ENCODE results near the gene SLC13A2.
A peak's percentile ranks its signal among the peaks of the same experiment; 100 is the strongest.

SLC13A2 gene

DNA sequence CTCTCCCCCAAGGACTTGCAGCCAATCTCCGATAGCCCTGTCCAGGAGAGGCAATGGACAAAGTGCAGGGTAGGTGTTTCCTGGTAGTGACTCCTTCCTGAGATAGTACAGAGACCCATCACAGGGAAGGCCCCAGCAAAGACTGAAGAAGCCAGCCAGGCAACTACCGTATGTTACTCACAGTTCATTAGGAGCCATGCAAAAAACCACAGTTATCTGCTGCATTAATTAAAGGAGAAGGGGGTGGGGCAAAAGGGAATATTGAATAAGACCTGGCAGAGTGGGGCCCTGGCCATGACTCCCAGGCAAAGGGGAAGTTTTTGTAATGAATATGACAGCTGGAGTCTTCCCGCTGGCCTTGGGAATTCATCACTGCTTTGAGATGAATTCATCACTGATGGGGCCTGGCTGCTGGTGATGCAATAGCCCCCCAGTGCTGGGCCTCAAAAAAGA, 2.5 kb upstream of the SLC13A2 start:
- DNase-seq (ENCODE audit: low spot score), result no peak

DNA sequence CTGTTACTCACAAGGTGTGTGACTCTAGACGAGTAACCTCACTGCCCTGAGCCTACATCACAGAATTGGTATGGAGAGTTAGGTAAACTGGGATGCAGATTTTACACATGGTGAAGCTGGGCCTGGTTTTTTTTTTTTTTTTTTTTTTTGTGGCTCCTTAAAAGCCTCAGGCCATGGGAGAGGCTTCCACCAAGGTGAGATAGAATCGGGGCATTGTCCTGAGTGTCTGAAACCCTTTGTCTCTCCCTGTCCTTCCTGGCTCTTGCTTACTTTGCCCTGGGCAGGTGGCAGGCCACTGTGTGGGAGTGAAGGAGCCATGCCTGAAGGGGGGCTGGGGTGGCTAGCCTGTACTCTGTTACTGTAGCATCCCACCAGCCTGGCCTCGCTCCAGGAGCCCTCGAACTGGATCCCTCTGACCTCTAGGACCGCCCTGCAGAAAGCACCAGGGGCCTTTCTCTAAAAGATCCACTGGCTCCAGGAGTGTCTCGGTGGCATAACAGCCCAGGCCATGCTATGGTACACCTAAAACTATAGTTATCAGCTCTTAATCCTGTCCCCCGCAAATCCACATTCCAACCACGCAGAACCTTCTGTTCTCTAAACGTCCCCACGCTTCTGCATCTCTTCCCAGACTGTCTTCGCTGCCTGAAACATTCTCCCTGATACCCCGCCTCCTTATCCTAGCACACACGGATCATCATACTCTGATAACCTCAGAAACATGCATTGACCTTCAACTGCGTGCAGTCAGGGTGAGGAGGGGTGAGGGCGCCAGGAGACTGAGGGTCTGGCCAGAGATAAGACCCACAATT, 1.7 kb upstream of the SLC13A2 start:
- DNase-seq (ENCODE audit: low spot score), result no peak

DNA sequence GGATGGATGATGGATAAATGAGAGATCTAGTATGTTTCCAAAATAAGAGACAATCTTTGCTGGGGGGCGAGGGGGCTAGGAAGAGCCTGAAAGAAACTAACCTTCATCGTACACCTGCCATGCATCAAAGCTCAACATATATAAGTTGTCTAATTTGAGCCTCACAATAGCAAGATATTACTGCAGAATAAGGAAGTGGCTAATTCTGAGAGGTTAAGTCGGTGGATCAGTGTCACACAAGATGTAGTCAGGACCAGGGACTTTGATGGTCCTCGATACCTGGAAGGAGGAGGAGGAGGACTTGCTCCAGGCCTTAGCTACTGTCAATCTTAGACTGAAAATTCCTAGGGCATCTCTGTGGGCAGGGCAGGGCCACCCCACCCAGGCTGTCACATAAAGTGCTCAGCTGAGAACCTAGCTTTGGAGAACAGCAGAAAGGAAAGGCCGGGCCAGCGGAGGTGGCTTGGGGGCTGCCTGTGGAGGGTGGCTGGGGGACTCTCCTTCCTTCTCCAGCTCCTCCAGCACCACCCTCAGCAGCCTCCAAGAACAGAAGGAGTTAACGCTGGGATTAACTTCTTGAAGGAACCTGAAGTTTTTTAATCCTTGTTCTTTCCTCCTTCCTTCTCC, 460 bp upstream of the SLC13A2 start:
- DNase-seq (ENCODE audit: low spot score), result no peak

DNA sequence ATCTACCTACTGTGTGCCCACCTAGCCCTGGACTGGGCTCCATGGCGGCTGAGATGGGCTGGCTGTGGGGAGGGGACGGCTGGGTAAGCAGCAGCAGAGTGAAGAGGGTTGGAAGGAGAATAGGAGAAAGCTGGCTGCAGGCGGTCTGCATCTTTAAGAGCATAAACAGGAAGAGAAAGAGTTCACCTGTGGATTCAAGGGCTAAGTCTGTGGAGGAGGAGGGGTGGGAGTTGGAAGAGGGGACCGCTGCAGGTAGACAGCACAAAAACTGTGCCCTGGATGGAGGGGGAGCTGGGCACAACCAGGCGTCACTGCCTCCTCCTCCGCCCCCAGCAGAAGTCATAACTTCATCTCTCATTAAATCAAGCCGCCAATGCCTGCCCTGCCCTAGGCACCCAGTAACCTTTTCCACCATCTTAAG, 677 bp downstream of the SLC13A2 start:
- no peak for DNase-seq (ENCODE audit: low spot score)

DNA sequence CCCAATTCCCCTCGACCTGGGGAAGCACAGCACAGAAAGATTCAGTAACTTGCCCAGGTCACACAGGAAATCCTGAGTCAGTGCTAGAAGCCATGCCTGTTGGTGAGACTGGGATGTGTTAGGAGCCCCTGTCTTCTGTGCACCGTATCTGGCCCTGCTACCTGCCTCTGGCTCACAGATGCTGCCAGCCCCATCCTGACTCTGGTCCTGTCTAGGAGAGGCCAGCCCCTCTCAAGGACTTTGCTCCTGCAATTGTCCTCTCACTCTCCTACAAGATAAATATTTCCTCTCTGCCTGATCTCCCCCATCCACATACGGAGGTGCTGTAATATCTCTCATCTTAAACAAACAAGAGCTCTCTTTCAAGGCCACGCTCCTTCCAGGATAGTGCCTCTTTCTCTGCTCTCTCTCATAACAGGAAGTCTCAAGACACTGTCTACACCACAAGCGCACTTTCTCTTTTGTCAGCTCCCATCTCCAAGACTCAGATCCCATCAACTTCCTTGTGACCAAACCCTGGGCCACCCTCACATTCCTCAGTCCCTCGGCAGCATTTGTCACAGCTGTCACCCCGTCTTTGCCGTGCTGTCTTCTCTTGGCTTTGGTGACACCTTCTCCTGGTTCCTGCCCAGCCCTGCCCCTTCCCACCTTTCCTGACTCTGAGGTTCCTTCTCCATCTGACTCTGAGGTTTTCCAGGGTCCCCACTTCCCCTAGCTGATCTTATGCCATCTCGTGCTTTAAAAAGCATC, 1.9 kb downstream of the SLC13A2 start:
- no peak for DNase-seq (ENCODE audit: low spot score)

DNA sequence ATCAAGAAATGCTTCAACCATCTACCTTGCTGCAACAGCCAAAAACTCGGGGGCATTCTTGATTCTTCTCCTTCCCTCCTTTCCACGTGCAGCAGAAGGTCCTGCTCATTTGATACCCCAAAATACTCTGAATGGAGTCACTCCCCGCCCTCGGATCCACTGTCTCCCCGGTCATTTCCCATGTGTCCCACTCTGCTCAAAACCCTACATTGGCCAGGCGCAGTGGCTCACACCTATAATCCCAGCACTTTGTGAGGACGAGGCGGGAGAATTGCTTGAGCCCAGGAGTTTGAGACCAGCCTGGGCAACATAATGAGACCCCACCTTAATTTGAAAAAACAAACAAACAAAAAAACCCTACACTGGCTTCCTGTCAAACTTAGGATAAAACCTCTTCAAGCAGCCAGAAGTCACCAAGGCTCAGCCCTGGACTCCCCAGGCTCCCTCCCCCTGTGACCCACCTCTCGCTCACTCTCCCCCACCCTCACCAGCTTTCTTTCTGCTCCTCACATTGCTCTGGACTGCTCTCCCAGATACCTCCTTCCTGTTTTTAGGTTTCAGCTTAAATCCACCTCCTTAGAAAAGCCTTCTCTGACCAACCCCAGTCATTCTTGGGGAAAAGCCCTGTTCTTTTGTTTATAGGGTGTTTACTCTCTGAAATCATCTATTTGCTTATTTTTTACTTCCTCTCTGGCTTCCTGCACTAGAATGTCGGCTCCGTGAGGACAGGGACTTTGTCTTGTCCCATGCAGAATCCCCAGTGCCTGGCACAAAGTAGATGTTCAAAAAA, 2.8 kb downstream of the SLC13A2 start:
- DNase-seq (ENCODE audit: low spot score), result no peak

DNA sequence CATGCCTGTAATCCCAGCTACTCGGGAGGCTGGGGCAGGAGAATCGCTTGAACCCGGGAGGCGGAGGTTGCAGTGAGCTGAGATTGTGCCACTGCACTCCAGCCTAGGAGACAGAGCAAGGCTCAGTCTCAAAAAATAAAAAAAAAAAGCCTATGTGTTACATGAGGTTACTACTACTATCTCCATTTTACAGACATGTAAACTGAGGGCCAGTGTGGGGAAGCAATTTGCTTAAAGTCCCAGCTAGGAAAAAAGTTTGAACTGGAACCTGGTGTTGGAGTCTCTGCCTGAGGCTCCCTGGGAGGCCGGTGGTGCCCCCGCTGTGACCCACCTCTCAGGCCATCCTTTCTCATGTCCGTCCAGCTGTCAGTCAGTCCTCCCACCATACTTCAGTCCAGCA, 4.5 kb downstream of the SLC13A2 start:
- DNase-seq (ENCODE audit: low spot score), result no peak

DNA sequence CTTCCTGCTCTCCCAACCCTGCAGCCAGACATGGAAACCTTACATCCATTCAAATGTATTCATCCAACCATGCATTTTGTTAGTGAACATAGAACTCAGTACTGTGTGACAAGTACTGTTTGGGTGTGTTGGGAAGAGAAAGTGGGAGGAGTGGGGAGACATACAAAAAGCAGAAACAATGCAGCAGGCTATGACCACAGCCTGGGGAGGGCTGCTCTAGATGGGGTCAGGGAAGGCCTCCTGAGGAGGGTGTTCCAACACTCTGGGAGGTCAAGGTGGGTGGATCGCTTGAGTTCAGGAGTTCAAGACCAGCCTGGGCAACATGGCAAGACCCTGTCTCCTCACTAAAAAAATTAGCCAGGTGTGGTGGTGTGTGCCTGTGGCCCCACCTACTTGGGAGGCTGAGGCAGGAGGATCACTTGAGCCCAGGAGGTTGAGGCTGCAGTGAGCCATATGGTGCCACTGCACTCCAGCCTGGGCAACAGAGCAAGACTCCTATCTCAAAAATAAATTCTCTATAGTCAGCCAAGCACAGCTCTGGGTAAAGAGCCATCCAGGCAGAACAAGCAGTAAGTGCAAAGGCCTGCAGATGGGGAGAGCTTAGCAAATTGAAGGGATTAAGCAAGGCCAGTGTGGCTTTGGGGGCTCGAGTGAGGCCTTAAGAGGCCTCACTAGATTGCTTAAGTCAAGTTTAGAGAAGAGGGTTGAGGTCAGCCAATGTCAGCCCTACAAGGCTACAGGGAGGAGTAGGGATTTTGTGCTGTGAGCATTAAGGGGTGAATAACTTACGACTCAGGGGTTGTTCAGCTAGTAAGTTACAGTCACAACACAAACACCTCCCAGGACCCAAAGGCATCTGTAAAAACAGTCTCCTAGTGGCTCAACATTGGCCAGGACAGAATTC, 5.5 kb downstream of the SLC13A2 start:
- DNase-seq (ENCODE audit: low spot score), result no peak

DNA sequence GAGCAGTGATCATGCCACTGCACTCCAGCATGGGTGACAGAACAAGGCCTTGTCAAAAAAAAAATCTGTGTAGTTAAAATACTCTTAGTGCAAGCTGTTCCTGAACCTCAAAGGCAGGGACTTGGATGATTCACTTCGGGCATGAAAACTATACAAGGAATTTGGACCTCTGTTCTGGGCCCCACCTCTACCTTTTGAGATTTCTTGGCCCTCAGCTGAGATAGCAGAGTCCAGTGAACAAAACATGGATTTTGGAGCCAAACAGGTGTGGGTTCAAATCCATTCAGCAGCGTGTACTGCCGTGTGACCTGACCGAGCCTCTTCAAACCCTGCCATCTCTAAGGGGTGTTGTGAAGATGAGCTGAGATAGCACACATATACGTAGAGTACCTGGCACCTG, 6.8 kb downstream of the SLC13A2 start:
- DNase-seq (ENCODE audit: low spot score), result no peak

DNA sequence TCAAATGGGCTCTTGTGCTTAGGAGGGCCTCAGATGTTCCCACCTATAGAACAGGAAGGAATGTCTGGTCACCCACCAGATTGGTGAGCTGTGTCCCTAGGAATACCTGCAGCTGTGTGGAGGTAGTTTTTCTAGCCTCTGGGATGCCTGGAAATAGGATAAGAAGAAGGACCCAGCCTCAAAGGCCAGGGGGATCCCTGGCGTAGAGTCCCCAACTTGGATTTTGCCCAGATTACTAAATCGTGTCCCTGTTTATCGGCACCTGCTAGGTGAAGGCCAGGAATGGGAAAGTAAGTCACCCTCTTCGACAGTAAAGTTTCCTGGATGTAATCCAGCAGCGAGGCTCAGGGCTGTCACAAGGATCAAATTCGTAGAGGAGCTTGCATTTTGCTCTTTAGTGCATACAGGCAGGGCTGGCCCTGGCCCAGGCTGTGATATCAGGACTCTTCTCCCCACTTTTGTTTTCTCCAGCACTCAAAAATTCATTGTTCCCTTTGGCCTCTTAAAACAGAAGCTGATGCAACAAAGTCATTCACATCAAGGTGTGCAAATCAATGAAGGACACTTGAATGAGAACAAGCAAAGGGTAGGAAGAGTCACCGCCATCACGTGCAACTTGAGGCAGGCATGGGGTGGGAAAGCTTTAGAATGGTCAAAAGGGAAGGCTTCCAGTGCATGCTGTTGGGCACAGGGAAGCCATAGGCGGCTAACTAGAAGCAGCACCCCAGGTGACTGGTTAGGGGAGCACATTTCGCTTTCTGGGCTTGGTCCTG, 7.5 kb downstream of the SLC13A2 start:
- no peak for DNase-seq (ENCODE audit: low spot score)

DNA sequence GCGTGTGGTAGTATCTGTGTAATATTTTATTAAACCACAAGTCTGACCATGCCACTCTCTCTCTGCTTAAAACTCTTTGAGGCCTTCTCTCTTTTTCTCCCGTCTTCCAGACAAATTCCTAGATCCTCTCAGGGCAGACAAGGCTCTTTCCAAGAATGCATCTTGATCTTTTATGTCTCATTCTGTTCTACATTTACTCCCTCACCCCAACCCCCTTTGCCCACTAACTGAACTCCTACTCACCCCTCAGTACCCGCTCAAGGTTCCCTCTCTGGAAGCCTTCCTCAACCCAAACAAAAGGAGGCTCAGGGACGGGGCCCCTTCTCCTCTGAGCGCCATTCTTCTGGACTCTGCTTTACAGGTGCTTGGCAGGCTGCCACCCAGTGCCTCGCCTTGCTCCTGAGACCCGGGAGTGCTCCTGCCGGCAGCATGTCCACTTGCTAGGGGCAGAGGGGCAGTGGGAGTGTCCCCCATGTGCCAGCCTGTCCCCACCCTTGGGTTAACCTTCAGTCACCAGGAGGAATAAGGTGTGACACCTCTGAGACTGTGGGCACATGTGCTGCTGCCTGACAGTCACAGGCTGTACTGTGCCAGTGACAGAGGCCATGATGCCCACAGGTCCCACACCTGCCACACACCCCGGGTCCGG, 9.2 kb downstream of the SLC13A2 start:
- peak; percentile 20 for DNase-seq (ENCODE audit: low spot score)

DNA sequence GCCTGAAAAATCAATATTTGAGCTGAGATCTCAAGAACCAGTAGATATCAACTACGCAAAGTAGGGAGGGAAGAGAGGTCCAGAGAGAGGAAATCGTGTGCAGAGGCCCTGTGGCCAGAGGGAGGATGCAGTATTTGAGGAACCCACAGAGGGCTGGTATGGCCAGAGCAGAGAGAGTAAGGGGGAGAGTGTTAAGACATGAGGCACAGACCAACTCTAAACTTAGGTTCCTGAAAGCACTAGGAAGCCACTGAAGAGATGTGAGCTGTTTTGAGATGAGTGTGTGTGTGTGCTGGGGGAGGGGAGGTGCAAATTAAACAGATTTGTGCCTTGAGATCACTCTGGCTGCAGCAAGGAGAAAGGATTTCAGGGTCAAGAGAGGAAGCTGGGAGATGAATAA, 10.9 kb downstream of the SLC13A2 start:
- DNase-seq (ENCODE audit: low spot score), result no peak

DNA sequence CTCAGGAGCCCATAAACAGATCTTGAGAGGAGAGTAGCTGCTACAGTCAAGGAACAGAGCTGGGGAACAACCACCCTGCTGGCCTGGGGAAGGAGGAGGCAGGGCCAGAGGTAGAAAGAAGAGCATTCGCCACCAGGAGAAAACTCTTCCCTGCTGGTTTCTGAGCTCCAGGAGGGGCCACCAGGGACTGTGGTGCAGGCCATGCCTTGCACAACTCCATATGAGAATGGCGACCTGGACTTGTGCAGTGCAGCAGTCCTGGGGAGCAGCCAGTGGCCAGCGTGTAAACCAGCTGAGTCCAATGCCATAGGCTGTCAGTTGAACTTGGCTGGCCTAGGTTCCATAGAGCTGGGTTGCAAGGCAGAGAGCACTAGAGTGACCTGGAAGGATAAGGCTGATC, 11.6 kb downstream of the SLC13A2 start:
- no peak for DNase-seq (ENCODE audit: low spot score)

DNA sequence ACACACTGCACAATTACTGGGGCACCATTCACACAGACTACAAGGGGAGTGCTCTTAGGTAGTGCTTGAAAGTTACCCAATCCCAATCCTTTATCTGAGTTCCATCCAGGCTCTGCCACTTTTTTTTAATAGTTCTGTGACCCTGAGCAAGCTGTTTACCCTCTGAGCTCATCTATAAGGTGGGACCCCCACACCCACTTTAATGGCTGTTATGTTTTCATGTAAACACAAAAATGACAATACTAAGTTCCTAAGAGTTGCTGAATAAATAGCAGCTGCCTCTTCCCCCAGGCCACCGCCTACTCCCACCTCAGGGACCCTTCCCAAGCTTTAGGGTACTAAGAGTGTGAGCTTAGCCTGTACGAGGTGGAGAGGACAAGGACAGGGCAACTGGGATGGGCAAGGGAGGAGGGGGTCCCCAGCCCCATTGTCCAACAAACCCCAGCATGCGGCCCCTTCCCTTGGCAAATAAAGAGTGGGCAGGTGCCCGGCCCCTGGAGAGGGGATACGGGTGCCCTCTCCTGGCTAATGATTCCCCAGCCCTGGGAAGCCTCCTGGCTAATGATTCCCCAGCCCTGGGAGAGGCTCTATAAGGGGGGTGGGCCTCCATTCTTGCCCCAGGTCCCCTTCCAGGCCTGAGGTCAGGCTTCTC, 14.6 kb downstream of the SLC13A2 start:
- no peak for DNase-seq (ENCODE audit: low spot score)

DNA sequence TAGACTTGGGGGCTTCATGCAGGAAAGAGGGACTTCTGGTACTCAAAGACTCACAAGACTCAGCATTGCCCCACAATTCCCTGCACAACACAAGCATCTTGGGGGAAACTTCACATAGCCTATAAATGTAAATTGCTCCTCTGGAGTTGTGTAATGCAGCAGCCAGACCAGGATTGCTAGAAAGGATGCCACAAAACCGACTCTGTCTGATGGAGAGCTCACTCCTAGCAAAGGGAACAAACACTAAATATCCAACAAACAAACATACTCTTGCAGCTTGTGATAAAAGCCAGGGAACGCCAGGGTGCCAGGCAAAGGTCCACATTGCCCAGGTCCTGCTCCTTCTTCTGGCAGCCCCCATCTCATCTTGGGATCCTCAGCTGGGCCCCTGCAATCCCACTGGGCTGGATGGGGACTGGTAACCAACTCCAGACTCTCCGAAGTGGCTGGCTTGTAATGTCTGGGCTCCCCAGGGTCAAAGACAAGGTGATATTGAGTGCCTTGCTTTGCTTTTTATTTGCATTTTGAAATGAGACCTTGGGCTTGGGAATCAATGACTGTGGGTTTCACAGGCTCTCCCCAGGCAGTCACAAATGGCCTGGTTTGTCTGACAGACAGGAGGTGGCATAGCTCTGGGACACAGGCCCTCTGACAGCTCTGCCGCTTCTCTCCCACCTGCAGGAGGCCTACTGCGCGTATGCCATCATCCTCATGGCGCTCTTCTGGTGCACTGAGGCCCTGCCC, 15.3 kb downstream of the SLC13A2 start:
- DNase-seq (ENCODE audit: low spot score), result no peak

DNA sequence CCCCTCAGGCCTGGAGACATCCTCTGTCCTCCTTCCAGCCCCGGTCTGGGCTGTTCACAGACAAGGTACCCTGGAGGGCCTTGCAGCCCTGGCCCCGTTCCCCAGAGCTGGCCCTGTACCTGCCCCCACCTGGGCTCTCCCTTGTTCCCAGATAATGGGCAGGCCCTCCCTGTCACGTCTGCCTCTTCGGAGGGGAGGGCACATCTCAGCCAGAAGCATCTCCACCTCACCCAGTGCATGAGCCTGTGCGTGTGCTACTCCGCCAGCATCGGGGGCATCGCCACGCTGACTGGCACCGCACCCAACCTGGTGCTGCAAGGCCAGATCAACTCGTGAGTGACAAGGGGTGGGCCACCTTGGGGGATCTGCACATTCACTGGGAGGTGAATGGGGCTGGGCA, 17.8 kb downstream of the SLC13A2 start:
- no peak for DNase-seq (ENCODE audit: low spot score)

DNA sequence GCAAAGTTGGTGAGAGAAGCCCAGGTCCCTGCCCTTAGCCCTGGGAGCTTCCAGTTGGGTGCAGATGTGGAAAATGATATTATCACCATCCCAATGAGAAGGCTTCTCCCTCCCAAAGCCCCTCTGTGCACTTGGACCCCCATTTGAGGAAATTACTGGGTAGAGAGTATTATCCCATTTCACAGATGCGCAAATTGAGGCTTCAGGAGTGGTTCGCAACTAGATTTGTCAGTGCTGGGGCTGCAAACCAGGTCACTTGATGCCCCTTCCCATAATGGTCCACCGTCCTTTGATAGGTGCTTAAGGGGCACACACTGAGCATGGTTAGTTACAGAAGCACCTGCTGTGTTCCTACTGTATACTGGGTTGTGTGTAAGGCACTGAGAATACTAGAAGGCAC, 18.4 kb downstream of the SLC13A2 start:
- no peak for DNase-seq (ENCODE audit: low spot score)
